ENCODE measurements around the gene ATXN1L.

ATXN1L gene

GRCh38 chr16:71883168-71883848 lies 37.5 kb downstream of the ATXN1L start:
- H3K4me3 ChIP-seq (ENCODE audit: low read depth, low read length): peak overlapping the region; percentile 98
- peaks cover 38% of the 10 kb centered on the region for H3K36me3 ChIP-seq
- H3K27me3 ChIP-seq (ENCODE audit: insufficient read depth, low read depth, severe bottlenecking): no peaks in the 10 kb centered on the region
- H3K27ac ChIP-seq: peak overlapping the region; percentile 99
- peak; percentile 72 for DNase-seq
- H3K9me3 ChIP-seq (ENCODE audit: severe bottlenecking): no peaks in the 10 kb centered on the region
- TF ChIP-seq CTCF (IDR thresholded peaks at IDR 0.05; ENCODE audit: low read depth, low read length): peak; percentile 30; the same call in 1 of the 2 replicates

GRCh38 chr16:71883849-71884638 lies 38.3 kb downstream of the ATXN1L start, which contains the start of gene ZNF821:
Gene ZNF821, minus strand, starts transcription at chr16:71884182. Its CDS starts 4,236 bp downstream, at chr16:71879946.
- no peak for TF ChIP-seq CTCF (IDR thresholded peaks at IDR 0.05; ENCODE audit: low read depth, low read length)
- H3K9me3 ChIP-seq (ENCODE audit: severe bottlenecking): no peaks in the 10 kb centered on the region
- peak within 1 kb of the TSS; percentile 99 for H3K27ac ChIP-seq
- no peaks in the 10 kb centered on the region for H3K27me3 ChIP-seq (ENCODE audit: insufficient read depth, low read depth, severe bottlenecking)
- peak; percentile 89 for DNase-seq
- peak within 1 kb of the TSS; percentile 98 for H3K4me3 ChIP-seq (ENCODE audit: low read depth, low read length)
- H3K36me3 ChIP-seq: peaks cover 33% of the 10 kb centered on the region

- TF ChIP-seq CTCF (IDR thresholded peaks at IDR 0.05; ENCODE audit: low read depth, low read length): no peak
- H3K36me3 ChIP-seq: peaks cover 21% of the 10 kb centered on the region
- H3K27me3 ChIP-seq (ENCODE audit: insufficient read depth, low read depth, severe bottlenecking): no peaks in the 10 kb centered on the region
- H3K4me3 ChIP-seq (ENCODE audit: low read depth, low read length): peak overlapping the region; percentile 98
- DNase-seq: no peak
- no peak overlapping the region for H3K27ac ChIP-seq
- no peaks in the 10 kb centered on the region for H3K9me3 ChIP-seq (ENCODE audit: severe bottlenecking)
Measured at GRCh38 chr16:71885261-71885650, 39.5 kb downstream of the ATXN1L start.

- Histone ChIP-seq H3K36me3 (no peaks in the 10 kb centered on the region), H3K4me3 (ENCODE audit: low read depth, low read length) (no peak overlapping the region), H3K27ac (no peak overlapping the region), H3K27me3 (ENCODE audit: insufficient read depth, low read depth, severe bottlenecking) (no peaks in the 10 kb centered on the region), H3K9me3 (ENCODE audit: severe bottlenecking) (no peaks in the 10 kb centered on the region)
- no peak for DNase-seq
- no peak for TF ChIP-seq CTCF (IDR thresholded peaks at IDR 0.05; ENCODE audit: low read depth, low read length)
Measured at GRCh38 chr16:71889147-71889546, 43.4 kb downstream of the ATXN1L start.

GRCh38 chr16:71893888-71894228 lies 48.1 kb downstream of the ATXN1L start:
- peak overlapping the region; percentile 99 for H3K4me3 ChIP-seq (ENCODE audit: low read depth, low read length)
- no peaks in the 10 kb centered on the region for H3K9me3 ChIP-seq (ENCODE audit: severe bottlenecking)
- no peak for TF ChIP-seq CTCF (IDR thresholded peaks at IDR 0.05; ENCODE audit: low read depth, low read length)
- H3K27ac ChIP-seq: peak overlapping the region; percentile 94
- no peaks in the 10 kb centered on the region for H3K27me3 ChIP-seq (ENCODE audit: insufficient read depth, low read depth, severe bottlenecking)
- peaks cover 14% of the 10 kb centered on the region for H3K36me3 ChIP-seq
- no peak for DNase-seq
